ENCODE results near the gene DLG2. TPM values are rescaled to one million over a fixed set of nuclear protein-coding genes. Genes with fewer than 3 reads are reported as not detected.

DLG2 gene
- total and polyA plus RNA-seq, 9 donors: 2.5 to 20.7 (median 12.0) TPM

DNA sequence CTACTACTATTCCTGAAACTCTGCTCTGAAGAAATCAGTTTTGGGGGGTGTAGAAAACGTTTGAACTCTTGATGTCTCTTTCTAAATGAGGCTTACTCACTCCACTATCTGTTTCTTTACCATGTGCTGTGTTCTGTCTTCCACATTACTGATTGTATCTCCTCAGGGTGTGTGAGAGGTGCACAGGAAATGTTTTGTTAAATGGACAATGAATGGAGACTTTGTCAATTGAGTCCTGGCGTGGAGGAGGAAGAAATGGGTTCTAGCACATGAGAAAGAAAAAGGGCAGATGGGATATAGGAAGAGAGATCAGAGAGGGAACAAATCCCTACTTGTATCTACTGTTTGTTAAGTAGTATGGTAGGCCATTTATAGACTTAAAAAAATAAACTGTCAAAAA, 1763.9 kb downstream of the DLG2 start:
- TF ChIP-seq, protein P1, sequence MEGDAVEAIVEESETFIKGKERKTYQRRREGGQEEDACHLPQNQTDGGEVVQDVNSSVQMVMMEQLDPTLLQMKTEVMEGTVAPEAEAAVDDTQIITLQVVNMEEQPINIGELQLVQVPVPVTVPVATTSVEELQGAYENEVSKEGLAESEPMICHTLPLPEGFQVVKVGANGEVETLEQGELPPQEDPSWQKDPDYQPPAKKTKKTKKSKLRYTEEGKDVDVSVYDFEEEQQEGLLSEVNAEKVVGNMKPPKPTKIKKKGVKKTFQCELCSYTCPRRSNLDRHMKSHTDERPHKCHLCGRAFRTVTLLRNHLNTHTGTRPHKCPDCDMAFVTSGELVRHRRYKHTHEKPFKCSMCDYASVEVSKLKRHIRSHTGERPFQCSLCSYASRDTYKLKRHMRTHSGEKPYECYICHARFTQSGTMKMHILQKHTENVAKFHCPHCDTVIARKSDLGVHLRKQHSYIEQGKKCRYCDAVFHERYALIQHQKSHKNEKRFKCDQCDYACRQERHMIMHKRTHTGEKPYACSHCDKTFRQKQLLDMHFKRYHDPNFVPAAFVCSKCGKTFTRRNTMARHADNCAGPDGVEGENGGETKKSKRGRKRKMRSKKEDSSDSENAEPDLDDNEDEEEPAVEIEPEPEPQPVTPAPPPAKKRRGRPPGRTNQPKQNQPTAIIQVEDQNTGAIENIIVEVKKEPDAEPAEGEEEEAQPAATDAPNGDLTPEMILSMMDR (IDR thresholded peaks at IDR 0.05): no peak
- TF ChIP-seq EP300 (IDR thresholded peaks at IDR 0.05) (no peak), POLR2A (IDR thresholded peaks at IDR 0.05) (no peak)
- Histone ChIP-seq H3K4me3 (no peak overlapping the region), H3K27me3 (no peaks in the 10 kb centered on the region), H3K4me1 (ENCODE audit: insufficient read depth) (no peaks in the 10 kb centered on the region), H3K27ac (no peak overlapping the region), H3K36me3 (no peaks in the 10 kb centered on the region), H3K9me3 (peaks cover 0 to 4% of the 10 kb centered on the region in 2 donors)
- 65% methylated on average over 2 of the region's 2 CpGs for WGBS, 3 donors
- no peak for DNase-seq
- intact Hi-C loops (cut with DNase I): no loop called here

DNA sequence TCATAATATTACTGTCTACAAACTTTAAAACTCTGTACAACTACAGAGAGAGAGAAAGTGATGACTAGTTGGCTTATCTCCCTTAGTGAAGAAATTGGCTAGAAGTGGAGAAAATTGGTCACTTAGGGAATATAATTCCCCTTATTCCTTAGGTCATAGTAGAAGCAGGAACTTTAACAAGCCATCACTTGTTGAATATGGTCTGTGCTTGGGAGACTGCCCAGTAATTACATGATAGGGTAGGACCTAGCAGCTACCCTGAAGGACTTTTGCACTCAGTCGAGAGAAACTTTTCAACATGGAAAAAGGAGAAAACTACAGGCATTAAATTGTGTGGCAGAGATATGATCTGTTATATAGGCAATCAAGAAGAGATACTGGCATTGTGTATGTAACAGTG, 1764.5 kb downstream of the DLG2 start:
- DNase-seq: no peak
- Histone ChIP-seq H3K4me1 (ENCODE audit: insufficient read depth) (no peaks in the 10 kb centered on the region), H3K27ac (no peak overlapping the region), H3K9me3 (peaks cover 0 to 4% of the 10 kb centered on the region in 2 donors), H3K36me3 (no peaks in the 10 kb centered on the region), H3K4me3 (no peak overlapping the region), H3K27me3 (no peaks in the 10 kb centered on the region)
- 60 to 78% (median 76%) methylated on average over 1 of the region's 1 CpG for WGBS, 3 donors
- intact Hi-C loops (cut with DNase I): no loop called here
- no peak for TF ChIP-seq POLR2A (IDR thresholded peaks at IDR 0.05)
- TF ChIP-seq, protein P1 (IDR thresholded peaks at IDR 0.05): no peak

DNA sequence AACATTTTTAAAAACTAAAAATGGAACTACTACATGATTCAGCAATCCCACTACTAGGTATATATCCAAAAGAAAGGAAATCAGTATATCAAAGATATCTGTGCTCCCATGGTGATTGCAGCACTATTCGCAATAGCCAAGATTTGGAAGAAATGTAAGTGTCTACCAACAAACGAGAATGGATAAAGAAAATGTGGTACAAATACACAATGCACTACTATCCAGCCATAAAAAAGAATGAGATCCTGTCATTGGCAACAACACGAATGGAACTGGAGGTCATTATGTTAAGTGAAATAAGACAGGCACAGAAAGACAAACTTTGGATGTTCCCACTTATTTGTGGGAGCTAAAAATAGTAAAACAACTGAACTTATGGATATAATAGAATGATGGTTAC, 1765.1 kb downstream of the DLG2 start:
- no peak overlapping the region for H3K4me3 ChIP-seq
- H3K9me3 ChIP-seq: peaks cover 0 to 4% of the 10 kb centered on the region in 2 donors
- no peaks in the 10 kb centered on the region for H3K27me3 ChIP-seq
- no peak for DNase-seq
- no peaks in the 10 kb centered on the region for H3K36me3 ChIP-seq
- H3K27ac ChIP-seq: no peak overlapping the region
- 73 to 81% (median 80%) methylated on average over 3 of the region's 3 CpGs for whole genome bisulfite sequencing, 3 donors
- H3K4me1 ChIP-seq (ENCODE audit: insufficient read depth): no peaks in the 10 kb centered on the region
- TF ChIP-seq POLR2A (IDR thresholded peaks at IDR 0.05) (no peak), EP300 (IDR thresholded peaks at IDR 0.05) (no peak)
- TF ChIP-seq, protein P1 (IDR thresholded peaks at IDR 0.05): no peak
- intact Hi-C loops (cut with DNase I): no loop called here

DNA sequence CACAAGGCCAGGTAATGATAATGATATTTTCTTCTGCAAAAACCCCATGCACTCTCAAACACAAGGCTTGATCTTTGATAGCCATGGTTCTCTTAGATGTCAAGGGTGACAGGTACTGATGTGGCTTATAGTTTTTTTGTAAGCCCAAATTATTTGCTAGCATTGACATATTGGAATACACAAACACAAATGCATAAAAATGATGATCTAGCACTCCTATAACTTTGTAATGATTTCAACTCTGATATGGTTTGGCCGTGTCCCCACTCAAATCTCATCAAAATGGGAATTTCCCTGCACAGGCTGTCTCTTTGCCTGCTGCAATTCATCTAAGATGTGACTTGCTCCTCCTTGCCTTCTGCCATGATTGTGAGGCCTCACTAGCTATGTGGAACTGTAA, 1768.5 kb downstream of the DLG2 start:
- no peak overlapping the region for H3K4me3 ChIP-seq
- no peaks in the 10 kb centered on the region for H3K27me3 ChIP-seq
- H3K27ac ChIP-seq: no peak overlapping the region
- no peak for DNase-seq
- peaks cover 0 to 4% of the 10 kb centered on the region in 2 donors for H3K9me3 ChIP-seq
- no peaks in the 10 kb centered on the region for H3K36me3 ChIP-seq
- no peaks in the 10 kb centered on the region for H3K4me1 ChIP-seq (ENCODE audit: insufficient read depth)
- TF ChIP-seq EP300 (IDR thresholded peaks at IDR 0.05) (no peak), POLR2A (IDR thresholded peaks at IDR 0.05) (no peak)
- TF ChIP-seq, protein P1 (IDR thresholded peaks at IDR 0.05): no peak
- 83 to 92% (median 86%) methylated on average over 1 of the region's 1 CpG for WGBS, 3 donors
- intact Hi-C loops (cut with DNase I): no loop called here

DNA sequence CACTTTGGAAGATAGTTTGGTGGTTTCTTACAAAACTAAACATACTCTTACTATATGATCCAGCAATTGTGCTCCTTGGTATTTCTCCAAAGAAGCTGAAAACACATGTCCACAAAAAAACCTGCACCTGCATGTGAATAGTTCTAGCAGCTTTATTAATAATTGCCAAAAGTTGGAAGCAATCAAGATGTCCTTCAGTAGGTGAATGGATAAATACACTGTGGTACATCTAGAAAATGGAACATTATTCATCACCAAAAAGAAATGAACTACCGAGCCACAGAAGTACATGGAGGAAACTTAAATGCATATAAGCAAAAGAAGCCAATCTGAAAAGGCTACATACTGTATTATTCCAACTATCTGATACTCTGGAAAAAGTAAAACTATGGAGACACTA, 1771.9 kb downstream of the DLG2 start:
- DNase-seq: no peak
- H3K4me3 ChIP-seq: no peak overlapping the region
- no peaks in the 10 kb centered on the region for H3K4me1 ChIP-seq (ENCODE audit: insufficient read depth)
- intact Hi-C loops (cut with DNase I): no loop called here
- H3K36me3 ChIP-seq: no peaks in the 10 kb centered on the region
- H3K9me3 ChIP-seq: no peaks in the 10 kb centered on the region
- no peaks in the 10 kb centered on the region for H3K27me3 ChIP-seq
- TF ChIP-seq, protein P1 (IDR thresholded peaks at IDR 0.05): no peak
- no peak for TF ChIP-seq POLR2A (IDR thresholded peaks at IDR 0.05)
- TF ChIP-seq EP300 (IDR thresholded peaks at IDR 0.05): no peak
- WGBS, 3 donors: 92 to 100% (median 99%) methylated on average over 1 of the region's 1 CpG
- H3K27ac ChIP-seq: no peak overlapping the region

Measured in ovary (tissue), 9 donors.